ENCODE measurements around the gene MUC5AC.

GRCh38 chr11:1221848-1222311 is 64.1 kb downstream of the MUC5AC start:
- TF ChIP-seq FOXM1 (IDR thresholded peaks at IDR 0.05; ENCODE audit: borderline replicate concordance) (no peak), ELF4 (IDR thresholded peaks at IDR 0.05) (no peak), SUZ12 (IDR thresholded peaks at IDR 0.05) (no peak)

Data from HEK293T (cell line).